GM12872 (cell line): ENCODE data around the gene DSTYK.

Experiments used
- TF ChIP-seq, protein P1 (sequence below): IDR thresholded peaks from 3 replicates; pipeline ENCODE4 v1.5.1; 2011; ENCODE audit warnings: low read depth, mild to moderate bottlenecking, low read length, moderate library complexity; ENCODE audit not compliant: insufficient read depth

The DSTYK gene

GRCh38 chr1:205191622-205192021 is 19.9 kb downstream of the DSTYK start:
- TF ChIP-seq, protein P1, sequence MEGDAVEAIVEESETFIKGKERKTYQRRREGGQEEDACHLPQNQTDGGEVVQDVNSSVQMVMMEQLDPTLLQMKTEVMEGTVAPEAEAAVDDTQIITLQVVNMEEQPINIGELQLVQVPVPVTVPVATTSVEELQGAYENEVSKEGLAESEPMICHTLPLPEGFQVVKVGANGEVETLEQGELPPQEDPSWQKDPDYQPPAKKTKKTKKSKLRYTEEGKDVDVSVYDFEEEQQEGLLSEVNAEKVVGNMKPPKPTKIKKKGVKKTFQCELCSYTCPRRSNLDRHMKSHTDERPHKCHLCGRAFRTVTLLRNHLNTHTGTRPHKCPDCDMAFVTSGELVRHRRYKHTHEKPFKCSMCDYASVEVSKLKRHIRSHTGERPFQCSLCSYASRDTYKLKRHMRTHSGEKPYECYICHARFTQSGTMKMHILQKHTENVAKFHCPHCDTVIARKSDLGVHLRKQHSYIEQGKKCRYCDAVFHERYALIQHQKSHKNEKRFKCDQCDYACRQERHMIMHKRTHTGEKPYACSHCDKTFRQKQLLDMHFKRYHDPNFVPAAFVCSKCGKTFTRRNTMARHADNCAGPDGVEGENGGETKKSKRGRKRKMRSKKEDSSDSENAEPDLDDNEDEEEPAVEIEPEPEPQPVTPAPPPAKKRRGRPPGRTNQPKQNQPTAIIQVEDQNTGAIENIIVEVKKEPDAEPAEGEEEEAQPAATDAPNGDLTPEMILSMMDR: no peak

DNA sequence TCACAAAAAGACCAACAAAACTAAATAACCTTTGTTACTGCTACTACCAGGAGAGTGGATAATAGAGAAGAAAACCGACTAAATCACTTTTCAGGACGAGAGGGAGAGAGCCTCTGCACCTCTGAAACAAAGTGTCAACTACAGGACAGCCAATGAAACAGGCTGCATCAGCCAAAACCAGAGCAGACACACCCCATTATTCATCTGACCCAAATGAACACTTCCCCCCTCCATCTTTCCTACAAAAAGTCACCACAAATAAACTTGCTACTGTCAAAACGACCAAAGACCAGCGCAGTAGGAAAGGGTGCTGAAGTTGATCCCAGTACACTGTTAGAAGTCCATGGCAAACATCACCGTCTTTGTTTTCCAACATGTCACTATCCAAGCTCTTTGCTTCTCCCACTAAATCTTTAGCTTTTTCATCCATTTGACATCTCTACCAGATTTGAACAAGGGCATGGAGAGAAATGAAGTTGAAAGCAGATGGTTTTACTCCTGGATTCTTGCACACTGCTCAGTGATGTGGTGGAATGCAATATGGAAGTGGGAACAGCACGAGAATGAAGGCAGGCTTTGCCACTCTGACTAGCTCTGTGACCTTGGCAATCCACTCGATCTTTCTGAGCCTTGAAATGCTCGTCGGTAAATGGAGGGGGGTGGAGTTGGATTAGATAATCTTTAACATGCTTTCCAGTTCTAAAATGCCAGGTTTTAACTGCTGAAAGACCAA is 20.5 kb downstream of the DSTYK start:
- TF ChIP-seq, protein P1: no peak

DNA sequence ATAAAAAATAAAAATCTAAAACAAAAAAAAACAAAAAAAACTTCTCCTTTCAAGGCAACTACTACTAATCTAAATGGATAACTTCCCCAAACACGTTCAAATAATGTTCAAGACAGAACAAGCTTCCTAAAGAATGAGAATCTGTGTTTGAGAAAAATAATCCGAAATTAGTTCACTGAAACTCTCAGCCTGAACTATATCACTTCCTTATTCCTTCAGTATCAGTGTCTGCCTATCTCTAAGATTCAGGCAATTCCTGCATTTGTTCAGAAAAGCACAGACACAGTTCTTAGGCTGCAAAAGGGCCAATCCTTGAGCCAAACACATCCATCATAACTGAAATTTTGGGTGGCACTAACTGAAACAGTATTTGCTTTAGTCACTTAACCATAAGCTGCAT is 22.4 kb downstream of the DSTYK start:
- TF ChIP-seq, protein P1: no peak

- TF ChIP-seq, protein P1: no peak
These were observed 22.9 kb downstream of the DSTYK start for GRCh38 chr1:205188596-205188995.

DNA sequence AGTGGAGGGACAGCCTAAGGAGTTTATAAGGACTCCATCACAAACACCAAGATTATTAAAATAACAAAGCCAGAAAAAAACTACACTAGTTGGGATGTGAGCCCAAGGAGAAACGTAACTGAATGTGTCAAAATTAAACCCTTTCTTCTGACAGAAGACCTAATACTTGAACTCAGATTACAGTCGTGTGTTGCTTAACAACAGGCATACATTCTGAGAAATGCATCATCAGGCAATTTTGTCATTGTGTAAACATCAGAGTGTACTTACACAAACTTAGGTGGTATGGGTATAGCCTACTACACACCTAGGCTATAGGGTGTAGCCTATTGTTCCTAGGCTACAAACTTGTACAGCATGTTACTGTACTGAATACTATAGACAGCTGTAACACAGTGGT is 23.4 kb downstream of the DSTYK start:
- TF ChIP-seq, protein P1: no peak

DNA sequence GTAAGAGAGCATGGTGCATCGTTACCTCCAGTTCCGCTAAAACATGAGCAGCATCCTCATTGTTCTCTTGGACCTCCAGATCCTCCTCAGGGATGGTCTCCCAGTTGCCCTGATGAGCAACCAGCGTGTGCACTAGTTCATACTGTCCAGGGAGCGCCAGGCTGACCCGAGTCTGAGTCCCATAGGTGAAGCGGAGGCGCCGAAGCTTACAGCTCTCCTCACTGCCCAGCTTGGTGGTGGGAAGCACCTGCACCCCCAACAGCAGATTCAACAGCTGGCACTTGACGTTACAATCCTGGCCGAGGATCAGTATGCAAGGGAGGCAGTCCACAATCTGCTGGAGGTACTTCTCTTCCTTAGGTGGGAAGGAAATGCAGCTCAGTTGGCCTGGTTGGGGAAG is 24.1 kb downstream of the DSTYK start:
- TF ChIP-seq, protein P1: no peak

DNA sequence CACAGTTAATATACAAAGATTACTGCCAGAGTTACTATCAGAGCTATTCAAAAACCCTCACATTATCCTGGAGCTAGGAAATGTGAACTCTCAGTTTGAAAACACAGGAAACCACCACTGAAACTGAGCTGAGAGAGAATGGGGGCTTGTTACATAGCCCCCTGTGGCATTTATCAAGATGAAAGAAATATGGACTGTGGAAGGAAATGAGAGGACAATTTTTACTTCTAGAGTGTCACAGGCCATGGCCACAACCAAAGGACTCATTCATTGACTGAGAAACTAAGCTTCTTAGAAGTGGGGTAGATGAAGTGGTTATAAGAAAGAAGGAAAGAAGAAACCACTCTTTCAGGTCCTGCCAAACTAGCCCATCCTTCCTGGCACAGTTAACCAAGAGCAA is 25.3 kb downstream of the DSTYK start:
- TF ChIP-seq, protein P1: no peak
